DOHH2 (cell line): ENCODE data around the gene STON1.

ENCODE experiments used
- CTCF ChIP-seq: fragments of 200-600 bp; sonication (generic); IDR thresholded peaks from one replicate; pipeline ENCODE4 v1.5.1; 2014; ENCODE audit warnings: antibody characterized with exemption, mild to moderate bottlenecking, low read depth, low read length; ENCODE audit not compliant: poor library complexity, severe bottlenecking
- EZH2phosphoT487 ChIP-seq: fragments of 200-600 bp; sonication (generic); IDR thresholded peaks from 2 replicates; pipeline ENCODE4 v1.6.1; 2017; ENCODE audit warnings: borderline replicate concordance, mild to moderate bottlenecking, antibody characterized with exemption, low read length, moderate library complexity, mixed read lengths

DNA sequence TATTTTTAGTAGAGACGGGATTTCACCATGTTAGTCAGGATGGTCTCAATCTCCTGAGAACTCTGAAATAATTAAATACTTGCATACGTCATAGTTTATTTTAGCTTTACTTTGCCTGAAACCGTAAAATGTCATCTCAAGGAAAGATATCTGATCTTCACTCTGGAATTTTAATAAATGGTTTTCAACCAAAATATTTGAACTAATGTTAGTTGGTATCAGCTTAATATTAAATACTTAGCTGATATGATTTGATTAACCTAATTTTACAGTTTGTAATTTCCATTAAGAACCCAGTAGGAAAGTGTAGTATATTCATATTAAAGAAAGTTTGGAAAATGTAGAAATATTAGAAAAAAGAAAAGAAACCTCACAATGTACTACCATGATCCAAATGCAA, 41.4 kb upstream of the STON1 start:
- TF ChIP-seq CTCF (no peak), EZH2phosphoT487 (no peak)
